SK-MEL-5 (cell line): Measurements from ENCODE around the gene ACR. TPM values are rescaled to one million over a fixed set of nuclear protein-coding genes. Genes with fewer than 3 reads are reported as not detected.

Experiments
- DNase-seq: peaks from one replicate; pipeline ENCODE4 v3.0.0-alpha.2; 2016; ENCODE audit warnings: low read depth, low spot score
- in situ Hi-C: cut with HindIII; loops from 2 replicates; pipeline ENCODE4 v1.10.0; 2016; ENCODE audit warnings: low sequenced_read_pairs, high pct_unique_total_duplicates, low pct_unique_long_range_greater_than_20kb
- total RNA-seq: library from RNA; depleted of rRNA; stranded (reverse); fragments of >200 nt; shearing (Covaris generic); gene quantifications from 2 replicates; pipeline ENCODE4 v1.2.3, GENCODE V29; 2014

Gene ACR
- total RNA-seq, 1 experiment from 2014 or later = not detected

DNA sequence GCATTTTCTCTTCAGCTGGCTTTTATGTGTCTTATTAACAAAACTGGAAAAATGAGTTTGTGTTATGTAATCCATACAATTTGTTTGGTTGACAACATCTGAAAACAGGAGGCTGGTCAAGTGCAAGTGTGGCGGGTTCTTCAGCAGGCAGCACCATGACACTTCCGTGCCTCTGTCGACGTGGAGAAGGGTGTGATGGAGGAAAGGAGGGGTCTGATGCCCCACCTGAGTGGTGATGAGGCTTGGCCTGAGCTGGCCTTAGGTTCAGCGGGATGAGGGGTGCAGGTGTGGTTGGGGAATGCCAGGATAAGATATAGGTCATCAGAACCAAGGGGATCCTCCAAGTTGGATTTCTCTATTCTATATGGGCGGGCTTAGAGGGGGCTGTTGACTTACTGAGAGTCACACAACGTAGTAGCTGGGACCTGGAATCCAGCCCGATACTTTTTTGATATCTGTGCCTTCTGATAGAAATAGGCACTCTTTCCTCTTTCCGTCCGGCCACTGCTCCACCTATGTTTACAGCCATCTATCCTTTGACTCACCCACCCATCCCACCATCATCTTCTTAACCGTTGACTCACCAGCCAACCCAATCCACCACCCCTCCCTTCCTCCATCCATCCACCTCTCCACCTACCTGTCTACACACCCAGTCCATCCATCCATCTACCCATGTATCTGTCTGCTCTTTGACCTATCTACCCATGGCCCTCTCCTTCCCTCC is 36.4 kb upstream of the ACR start:
- DNase-seq = no peak
- in situ Hi-C loops = no loop called here

DNA sequence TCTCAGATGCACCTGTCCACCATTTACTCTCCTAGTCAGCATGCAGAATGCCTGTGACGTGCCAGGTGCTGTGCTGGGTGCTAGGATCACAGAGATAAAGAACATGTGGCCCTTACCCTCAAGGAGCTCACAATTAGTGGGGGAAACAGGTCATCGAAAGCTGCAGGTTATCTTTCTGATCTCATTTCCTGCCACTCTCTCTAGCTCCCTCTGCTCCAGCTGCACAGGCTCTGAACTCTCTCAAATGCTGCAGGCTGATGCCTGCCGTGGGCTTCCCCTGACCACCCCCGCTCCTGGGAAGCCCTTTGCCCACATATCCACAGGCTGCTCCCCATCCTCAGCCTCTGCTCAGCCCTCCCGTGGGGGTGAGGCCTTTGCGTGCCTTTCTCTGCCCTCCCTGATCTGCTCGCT is 35.7 kb upstream of the ACR start:
- in situ Hi-C loops = no loop called here
- no peak for DNase-seq

DNA sequence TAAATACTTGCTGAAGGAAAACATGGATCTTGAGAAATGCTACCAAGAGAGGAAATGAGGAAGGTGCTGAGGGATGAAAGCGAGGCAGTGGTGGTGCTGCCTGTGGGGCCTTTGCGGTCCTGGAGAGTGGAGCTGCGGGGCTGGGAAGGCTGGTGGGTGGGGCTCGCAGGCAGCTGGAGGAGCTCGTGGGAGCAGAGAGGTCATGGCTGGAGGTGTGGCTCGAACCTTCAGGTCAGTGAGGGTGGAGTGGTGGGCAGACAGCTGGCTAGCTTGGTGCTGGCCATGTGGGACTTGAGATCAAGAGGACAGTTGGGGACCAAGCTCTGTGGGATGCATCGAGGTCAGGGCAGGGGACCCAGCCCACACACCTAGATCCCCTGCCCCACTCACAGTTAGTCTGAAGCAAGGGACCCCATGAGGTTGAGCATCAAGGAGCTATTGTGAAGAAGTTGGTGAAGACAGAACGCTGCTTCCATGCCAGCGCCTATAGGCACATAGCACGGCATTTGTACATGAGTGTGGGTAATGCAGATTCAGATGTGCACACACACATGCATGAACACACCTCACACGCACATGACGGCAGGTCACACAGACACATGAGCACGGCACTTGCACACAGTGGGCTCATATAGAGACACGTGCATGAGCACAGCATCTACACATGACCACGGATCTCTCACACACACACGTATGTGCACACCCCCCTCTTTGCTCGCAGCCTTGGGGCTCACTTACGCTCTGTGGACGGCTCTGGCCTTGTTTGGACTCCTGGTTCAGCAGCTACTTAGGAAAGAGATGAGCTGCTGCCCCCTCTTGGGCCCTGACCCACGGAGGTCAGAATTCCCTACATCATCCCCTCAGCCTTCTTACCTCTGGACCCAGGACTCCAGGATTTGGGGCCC is 34.9 kb upstream of the ACR start:
- in situ Hi-C loops = no loop called here
- no peak for DNase-seq

DNA sequence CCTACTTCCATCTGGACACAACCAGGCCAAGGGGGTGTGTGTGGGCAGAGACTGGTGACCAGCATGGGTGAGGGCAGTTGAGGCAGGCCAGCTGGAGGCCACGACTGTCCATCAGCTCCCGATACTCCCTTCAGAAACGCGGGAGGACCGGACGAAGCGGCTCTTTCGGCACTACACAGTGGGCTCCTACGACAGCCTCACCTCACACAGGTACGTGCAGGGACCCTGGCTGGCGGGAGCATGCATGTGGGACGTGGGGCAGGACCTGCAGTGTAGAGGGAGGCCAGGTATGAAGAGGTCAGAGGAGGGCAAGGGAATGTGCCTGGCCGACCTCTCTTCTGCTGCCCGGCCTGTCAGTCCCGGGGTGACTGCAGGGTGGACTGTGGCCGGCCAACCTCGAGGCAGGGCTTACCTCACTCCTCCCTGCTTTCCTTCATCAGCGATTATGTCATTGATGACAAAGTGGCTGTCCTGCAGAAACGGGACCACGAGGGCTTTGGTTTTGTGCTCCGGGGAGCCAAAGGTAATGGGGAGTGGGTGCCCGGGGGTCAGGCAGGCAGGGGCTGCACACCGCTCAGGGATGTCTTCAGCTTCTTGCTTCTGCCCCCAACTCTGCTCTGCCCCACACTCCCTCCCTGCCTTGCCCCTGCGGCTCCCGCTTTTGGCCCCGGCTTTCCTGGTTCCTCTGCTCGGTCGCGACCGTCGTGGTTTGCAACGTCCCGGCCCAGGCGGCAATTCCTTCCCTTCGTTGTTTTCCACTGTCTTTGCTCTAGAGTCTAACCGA is 34.1 kb upstream of the ACR start:
- DNase-seq = no peak
- in situ Hi-C loops = no loop called here

DNA sequence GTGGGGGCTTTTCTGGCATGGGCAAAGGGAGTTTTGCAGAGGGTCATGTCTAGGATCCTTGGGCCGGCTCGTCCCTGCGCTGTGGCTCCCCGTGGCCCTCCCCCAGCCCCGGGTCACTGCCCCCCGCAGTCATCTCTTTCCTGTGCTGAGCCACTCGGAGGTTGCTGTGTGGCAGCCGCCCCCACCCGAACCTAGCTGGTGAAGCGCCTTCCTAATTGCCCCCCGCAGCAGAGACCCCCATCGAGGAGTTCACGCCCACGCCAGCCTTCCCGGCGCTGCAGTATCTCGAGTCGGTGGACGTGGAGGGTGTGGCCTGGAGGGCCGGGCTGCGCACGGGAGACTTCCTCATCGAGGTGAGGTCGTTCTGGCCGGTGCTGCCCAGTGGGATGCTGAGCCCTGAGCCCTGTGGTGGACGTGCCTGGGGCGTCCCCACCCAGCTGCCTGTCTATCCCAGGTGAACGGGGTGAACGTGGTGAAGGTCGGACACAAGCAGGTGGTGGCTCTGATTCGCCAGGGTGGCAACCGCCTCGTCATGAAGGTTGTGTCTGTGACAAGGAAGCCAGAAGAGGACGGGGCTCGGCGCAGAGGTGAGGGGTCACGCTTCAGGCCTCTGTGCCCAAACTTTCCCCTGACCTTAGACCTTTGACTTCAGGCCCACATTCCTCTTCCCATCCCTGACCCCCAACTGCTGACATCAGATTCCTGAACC is 33.3 kb upstream of the ACR start:
- DNase-seq = no peak
- in situ Hi-C loops = no loop called here

DNA sequence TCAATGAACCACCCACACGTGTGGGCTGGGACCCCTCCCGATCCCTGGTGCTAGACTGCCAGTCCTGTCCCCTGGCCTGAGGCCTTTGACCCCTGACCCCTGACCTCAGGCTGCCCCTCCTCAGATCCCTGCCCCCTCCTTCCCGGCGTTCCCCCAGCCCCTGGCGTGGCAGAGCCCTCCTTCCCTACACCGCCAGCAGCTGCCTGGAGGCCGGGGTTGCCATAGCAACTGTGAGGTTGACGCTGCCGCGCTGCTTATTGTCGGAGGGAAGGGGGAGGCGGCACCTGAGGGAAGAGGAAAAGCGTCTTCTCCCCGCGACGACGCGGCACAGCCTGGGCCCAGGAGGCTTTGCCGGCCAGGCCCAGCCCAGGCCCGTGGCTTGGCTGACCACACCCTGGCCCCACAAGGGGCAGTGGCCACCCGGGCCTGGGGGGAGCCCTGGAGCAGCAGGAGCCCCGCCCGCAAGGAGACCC is 32.7 kb upstream of the ACR start:
- no peak for DNase-seq
- in situ Hi-C loops = no loop called here

DNA sequence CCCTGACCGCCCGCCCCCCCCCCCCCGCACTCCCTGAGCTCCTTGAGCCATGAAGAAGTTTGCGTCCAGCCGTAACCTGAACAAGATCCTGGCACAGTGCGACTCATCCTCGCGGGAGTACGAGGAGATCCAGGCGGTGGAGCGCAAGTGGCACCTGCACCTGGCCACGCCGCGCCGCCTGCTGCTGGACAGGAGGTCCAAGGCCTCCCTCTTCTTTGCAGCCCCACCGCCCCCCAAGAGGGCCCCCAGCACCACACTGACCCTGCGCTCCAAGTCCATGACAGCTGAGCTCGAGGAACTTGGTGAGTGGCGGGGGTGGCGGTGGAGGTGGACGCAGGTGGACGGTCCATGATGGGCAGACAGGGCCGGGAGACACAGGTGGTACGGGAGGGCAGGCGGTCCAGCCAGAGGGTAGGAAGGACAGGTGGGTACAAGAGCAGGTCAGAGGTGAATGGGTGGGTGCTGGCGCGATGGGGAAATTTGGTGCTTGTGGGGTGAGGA is 32.1 kb upstream of the ACR start:
- in situ Hi-C loops = no loop called here
- DNase-seq = no peak

DNA sequence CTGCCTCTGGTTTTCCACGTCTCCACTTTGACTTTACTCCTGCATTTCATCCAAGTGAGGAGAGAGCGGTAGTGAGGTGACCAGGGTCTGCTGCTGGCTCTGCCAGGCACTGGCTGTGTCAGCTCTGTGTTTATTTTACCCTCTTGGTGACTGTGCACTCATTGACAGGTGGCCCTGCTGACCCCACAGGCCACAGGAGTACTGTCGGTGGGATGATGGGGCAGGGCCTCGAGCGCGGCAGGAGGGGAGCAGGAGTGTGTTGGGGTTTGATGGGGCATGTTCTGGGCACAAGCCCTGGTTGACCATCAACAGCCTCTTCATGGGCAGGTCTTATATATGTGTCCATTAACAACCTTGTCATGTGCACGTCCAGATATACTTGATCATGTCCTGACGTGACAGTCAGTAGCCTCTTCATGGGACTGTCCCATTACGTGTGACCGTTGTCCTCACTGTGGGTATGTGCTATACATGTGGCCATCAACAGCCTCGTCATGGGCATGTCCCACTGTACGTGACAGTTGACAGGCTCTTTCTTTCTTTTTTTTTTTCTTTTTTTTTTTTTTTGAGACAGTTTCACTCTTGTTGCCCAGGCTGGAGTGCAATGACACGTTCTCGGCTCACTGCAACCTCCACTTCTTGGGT is 31.4 kb upstream of the ACR start:
- no peak for DNase-seq
- in situ Hi-C loops = no loop called here

DNA sequence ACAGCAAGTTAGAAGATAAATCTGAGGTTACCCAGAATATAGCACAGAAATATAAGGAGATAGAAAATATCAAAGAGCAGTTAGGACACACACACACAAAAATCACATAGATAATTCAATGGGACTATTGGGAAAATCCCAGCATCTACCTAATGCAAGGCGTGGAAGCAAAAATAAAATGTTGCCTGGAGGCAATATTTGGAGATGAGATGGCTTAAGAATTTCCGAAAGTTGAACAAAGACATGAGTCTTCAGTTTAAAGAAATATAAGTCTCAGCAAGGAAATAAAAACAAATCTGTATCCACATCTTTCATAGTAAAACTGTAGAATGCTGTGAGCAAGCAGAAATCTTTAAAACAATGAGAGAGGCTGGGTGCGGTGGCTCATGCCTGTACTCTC is 29.5 kb upstream of the ACR start:
- DNase-seq = no peak
- in situ Hi-C loops = no loop called here

DNA sequence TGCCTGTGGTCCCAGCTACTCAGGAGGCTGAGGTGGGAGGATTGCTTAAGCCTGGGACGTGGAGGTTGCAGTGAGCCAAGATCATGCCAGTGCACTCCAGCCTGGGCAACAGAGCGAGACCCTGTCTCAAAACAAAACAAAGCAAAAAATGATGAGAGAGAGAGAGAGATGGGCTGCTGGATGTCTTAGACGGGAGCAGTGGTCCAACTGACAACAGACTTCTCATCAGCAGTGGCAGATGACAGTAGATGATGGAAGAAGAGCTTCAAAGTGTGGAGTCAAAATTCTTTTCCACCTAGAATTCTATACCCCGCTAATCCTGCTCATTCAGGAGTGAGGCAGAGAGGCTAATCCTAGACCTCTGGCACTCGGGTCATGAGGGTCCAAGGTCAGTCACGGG is 29.0 kb upstream of the ACR start:
- DNase-seq = no peak
- in situ Hi-C loops = no loop called here

DNA sequence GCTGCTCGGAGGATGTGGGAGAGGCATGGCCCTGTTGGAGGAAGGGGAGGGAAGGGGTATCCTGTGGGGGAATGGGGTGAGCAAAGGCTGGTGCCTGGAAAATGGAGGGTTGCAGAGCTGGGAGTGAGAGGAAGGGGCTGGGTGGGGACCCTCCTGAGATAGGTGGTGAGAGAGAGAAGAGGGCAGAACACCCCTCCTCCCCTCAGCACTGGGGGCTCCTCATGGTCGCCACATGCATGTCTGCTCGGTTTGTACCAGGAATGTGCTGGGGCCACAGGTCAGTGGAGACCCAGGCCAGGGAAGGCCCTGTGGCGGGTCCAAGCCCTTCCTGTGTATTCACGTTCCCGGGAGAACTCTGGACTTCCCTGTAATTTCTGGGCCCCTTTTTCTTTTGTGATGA is 27.8 kb upstream of the ACR start:
- in situ Hi-C loops = no loop called here
- DNase-seq = no peak

DNA sequence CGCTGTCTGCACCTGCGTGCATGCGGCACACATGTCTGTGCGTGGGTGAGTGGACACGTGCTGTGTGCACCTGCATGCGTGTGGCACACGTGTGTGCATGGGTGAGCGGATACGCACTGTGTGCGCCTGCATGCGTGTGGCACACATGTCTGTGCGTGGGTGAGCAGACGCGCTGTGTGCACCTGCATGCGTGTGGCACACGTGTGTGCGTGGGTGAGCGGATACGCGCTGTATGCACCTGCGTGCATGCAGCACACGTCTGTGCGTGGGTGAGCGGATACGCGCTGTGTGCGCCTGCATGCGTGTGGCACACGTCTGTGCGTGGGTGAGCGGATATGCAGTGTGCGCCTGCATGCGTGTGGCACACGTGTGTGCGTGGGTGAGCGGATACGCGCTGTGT is 27.1 kb upstream of the ACR start:
- in situ Hi-C loops = no loop called here
- DNase-seq = no peak

DNA sequence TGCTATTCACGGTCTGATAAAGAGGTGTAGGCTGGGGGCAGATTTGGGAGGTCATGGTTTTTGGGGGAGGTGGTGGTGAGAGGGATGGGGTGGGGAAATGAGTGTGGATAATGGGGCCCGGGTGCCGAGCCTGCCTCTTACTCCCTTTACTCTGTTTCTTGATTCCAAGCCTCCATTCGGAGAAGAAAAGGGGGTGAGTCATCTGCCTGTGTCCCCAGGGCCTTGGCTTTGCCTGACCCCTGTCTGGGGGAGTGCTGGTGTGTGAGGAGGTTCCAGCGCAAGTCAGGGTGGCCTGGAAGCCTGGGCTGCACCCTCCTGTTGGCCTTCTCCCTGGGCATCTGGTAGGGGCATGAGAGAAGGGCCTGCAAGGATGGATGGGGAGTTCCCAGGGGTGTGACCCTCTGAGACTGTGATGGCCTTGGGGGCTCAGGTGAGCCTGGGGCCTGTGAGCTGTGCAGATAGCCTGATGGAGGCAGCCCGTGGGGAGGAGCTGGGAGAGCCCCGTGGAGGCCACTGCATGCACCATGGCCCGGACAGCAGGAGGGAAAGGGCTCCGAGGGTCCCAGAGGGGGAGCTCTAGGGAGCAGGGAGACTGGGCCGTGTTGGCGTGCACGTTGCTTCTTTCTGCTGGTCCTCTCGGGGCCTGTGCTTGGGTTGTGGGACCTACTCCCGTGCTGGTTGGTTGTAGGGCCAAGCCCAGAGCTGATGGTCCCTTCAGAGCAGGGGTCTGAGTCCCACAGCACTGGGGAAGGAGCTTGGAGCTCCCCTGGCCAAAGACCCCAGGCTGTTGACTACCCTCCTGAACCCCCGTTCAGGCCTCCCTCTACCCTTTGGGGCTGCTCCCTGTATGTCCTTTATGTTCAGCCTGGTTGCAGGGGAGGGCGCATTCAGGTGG is 26.3 kb upstream of the ACR start:
- in situ Hi-C loops = no loop called here
- DNase-seq = no peak

DNA sequence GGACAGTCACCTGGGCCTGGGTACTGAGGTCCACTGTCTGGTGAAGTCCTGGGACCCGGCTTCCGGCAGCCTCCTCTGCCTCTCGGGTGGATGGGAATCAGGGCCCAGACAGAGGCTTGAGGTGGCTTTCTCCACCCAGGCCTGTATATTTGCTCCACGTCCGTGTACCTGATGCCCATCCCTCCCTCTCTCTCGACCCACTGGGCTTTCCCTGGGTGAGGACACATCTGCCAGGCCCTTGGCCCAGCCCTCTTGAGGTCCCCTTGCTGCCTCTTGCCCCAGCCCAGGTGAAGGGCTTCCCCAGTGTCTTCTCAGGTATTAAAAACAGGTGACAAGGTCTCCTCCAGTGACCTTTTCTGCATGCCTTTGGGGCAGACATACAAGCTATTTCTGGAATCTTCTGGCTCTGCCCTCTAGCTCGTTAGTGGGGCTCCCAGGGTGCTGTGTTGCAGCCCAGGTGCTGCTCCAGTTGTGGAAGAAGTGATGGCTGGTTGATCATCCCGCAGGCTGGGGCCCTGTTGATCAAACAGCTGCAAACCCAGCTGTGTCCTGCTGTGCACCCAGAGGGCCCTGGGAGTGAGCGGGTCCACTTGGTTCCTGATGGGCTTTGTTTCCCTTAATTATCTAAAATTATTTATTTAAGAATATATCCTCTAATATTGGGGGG is 25.5 kb upstream of the ACR start:
- in situ Hi-C loops = no loop called here

DNA sequence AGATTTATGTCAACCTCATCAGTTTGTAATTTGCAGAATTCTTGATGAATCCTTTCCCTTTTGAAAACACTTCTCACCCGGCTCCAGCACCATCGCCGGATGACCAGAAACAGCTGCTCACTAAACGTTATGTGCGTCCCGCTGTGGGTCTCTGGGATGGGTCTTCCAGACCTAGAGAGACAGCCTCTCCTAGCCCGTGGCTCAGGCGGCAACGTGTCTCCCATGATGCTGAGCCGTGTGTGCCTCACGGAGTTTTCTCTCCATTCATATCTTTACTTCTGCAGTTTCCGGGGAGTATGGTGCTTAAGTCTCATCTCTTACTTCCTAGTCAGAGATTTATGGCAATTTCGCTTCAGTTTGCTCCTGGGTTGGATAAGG is 25.0 kb upstream of the ACR start:
- no peak for DNase-seq
- in situ Hi-C loops = no loop called here

More for the DNA sequence above, 25.5 kb upstream of the ACR start:
- no peak for DNase-seq
